AG09309 (cell line): ENCODE measurements around the gene PRKD2.

Experiments used
- DNase-seq: peaks from one replicate; pipeline ENCODE4 v3.0.0-alpha.2; 2010; ENCODE audit warnings: low read depth
- H3K4me3 ChIP-seq: 2 replicates; pipeline ENCODE4 v1.5.1; 2011; ENCODE audit warnings: mild to moderate bottlenecking, low read depth, low read length, moderate library complexity; ENCODE audit not compliant: control insufficient read depth
- TF ChIP-seq, protein P1 (sequence below): IDR thresholded peaks from 2 replicates; pipeline ENCODE4 v1.5.1; 2011; ENCODE audit warnings: mild to moderate bottlenecking, low read depth, low read length, inconsistent platforms; ENCODE audit not compliant: insufficient read depth, control insufficient read depth; ENCODE audit errors: missing control alignments

Gene PRKD2

DNA sequence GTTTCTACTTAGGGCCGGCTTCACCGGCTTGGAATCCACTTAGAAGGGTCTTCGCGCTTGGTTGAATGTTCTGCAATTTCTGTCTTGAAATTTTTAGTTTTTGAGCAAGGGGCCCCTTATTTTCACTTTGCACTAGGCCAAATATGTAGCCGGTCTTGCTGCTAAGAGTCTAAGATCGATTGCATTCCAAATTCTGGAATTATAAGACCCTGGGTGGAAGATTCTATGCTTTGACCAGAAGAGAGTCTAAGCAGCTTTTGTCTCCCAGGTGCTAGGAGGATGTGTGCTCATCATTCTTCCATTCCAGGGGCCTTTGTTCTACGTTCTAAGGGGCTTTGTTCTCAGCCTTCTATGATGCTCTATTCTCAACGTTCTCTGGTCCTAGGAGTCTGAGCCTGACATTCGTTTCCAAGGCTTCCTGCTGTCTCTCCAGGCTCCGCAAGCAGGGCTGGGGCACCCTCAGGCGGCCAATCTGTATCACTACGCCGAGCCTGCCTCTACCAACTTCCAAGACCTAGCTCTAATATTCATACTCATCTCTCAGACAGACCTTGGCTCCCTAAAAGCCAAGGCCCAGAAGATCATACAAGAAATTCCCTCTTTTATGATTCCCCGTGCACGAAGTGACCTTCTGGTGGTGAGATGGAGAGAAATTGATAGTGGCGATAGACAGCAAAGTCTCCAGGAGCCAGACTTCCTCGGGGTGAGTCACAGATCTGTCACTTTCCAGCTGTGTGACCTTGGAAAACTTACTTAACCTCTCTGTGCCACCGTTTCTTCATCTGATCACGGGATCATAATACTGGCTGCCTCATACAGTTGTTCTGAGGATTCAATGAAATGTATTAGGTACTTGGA is 55.0 kb downstream of the PRKD2 start:
- DNase-seq, result peak; percentile 71
- TF ChIP-seq, protein P1, sequence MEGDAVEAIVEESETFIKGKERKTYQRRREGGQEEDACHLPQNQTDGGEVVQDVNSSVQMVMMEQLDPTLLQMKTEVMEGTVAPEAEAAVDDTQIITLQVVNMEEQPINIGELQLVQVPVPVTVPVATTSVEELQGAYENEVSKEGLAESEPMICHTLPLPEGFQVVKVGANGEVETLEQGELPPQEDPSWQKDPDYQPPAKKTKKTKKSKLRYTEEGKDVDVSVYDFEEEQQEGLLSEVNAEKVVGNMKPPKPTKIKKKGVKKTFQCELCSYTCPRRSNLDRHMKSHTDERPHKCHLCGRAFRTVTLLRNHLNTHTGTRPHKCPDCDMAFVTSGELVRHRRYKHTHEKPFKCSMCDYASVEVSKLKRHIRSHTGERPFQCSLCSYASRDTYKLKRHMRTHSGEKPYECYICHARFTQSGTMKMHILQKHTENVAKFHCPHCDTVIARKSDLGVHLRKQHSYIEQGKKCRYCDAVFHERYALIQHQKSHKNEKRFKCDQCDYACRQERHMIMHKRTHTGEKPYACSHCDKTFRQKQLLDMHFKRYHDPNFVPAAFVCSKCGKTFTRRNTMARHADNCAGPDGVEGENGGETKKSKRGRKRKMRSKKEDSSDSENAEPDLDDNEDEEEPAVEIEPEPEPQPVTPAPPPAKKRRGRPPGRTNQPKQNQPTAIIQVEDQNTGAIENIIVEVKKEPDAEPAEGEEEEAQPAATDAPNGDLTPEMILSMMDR, result peak; percentile 97
- H3K4me3 ChIP-seq, result peak overlapping the region; percentile 40

DNA sequence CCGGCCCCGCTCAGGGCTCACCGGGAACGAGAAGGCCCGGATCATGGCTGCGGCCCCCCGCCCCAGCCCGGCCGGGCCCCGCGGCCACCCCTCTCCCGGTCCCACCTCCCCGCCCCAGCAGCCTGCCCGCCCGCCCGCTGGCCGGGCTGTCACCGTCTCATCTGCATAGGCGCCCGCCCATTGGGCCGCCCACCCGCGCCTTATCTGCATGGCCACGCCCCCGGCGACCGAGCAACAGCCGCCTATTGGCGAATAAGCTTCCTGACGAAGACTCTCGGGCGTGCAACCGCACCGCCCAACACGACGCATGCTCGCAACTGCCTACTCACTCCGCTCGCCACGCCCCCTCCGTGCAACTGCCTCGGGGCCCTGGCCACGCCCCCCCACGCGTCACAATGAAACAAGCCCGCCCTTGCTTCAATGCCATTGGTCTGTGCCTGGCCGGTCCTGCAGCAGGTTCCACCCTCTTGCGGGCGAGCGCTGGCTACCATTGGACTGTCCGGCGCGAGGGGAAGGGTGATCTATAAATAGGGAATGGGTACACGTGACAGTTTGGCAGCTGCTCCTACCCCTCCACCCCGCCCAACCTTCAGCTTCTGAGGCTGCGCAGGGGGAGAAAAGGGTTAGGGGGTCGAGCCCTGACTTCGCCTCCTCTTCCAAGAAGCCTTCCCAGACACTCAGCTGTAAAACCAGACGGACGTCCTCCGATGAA is 55.7 kb downstream of the PRKD2 start, which contains the start of gene DACT3:
Gene DACT3, minus strand, starts transcription at position 163 of the 712 bp plus-strand sequence. Its CDS starts 118 bp downstream, at position 45.
- peak within 1 kb of the TSS; percentile 54 for H3K4me3 ChIP-seq
- peak; percentile 98 for DNase-seq
- TF ChIP-seq, protein P1, result no peak

DNA sequence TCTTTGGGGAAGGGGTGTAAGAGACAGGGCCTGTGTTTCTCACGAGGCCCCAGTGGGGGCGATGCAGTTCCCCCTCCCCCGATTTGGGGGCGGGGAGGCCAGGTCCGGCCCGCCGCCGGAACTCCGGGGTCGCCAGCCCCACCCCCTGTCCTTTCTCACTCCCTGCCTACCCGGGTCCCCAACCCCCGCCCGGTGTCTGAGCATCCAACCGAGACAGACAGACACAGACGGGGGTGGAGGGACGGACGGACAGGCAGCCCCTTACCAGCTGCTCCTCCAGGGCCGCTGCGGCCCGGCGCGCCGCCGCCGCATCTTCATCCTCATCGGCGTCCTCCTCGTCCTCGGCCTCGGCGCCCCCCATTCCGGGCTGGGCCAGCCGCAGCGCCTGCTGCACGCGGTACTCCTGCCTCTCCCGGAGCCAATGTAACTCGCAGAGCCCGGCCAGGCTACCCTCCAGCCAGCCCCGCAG is 56.3 kb downstream of the PRKD2 start:
- TF ChIP-seq, protein P1, result no peak
- no peak for DNase-seq
- H3K4me3 ChIP-seq, result peak overlapping the region; percentile 54

- H3K4me3 ChIP-seq, result peak overlapping the region; percentile 54
- TF ChIP-seq, protein P1, result no peak
- no peak for DNase-seq
Measured at GRCh38 chr19:46660008-46660517, 56.9 kb downstream of the PRKD2 start.

DNA sequence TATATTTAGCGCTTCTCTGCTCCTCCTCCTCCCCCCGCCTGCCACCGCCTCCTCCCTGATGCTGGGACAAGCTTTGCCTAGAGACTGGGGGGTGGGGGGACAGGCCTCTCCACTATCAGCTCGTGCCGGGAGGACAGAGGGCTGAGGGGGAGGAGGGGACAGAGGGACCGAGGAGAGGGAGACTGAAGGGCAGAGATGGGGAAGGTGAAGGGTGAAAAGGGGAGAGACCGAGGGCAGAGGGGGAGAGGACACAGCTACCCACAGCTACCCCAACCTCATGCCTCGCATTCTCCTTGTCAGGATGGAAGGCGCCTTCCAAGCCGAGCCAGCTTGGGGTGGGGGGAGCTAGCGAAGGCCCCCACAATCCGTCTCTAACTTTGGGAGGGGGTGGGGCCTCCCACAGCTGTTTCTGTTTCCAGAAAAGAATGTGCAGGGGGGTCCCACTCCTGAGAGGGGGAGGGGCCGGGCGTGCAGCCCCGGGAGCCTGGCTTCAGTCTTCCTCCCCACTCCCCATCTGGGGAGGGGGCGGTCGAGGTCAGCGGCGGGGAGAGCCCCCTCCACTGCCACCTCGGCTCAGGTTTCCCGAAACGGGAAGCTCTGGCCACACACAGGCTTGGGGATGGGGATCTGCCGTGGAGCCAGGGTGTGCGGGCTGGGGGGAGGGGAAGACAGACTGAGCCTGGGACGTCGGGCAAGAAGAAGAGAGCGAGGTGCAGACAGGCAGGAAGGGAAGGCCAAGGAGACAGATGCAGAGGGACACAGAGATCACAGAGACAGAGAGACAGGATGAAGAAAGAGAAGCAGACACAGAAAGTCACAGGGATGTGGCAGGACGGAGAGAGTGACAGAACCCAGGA is 57.5 kb downstream of the PRKD2 start:
- no peak for DNase-seq
- peak overlapping the region; percentile 54 for H3K4me3 ChIP-seq
- TF ChIP-seq, protein P1, result no peak

GRCh38 chr19:46656541-46656940 is 60.4 kb downstream of the PRKD2 start:
- TF ChIP-seq, protein P1, result no peak

More at GRCh38 chr19:46656541-46656940, 60.4 kb downstream of the PRKD2 start:
- DNase-seq, result no peak
- no peak overlapping the region for H3K4me3 ChIP-seq
